ENCODE data around the gene ADTRP.
A peak's percentile ranks its signal among the peaks of the same experiment; 100 is the strongest.

Gene ADTRP

DNA sequence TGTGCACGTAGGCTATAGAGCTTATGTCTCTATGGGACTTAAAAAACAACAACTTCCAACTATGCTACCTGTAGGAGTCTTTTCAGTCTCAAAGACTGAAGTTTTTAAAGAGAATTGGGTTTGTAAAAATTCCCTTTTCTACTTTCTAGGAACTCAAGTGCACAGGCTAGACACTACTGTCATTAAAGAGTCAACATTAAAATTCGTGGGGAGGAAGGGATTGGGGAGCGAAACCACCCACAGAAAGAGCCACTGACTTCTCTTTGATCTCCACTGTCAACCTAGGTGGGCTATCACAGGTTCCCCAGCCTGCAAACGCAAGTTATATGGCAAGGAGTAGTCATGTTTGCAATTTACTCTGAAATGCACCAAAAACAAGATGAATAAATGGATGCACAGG, 37.7 kb downstream of the ADTRP start:
- Histone ChIP-seq H2BK120ac (ENCODE audit: low read depth, low read length) (no peak overlapping the region), H3K18ac (ENCODE audit: low read length) (no peak overlapping the region), H3K4ac (ENCODE audit: low read depth, low read length) (no peak overlapping the region), H3K27ac (ENCODE audit: low read depth, low read length) (no peak overlapping the region), H3K4me3 (ENCODE audit: low read length) (no peak overlapping the region), H3K79me1 (ENCODE audit: low read length) (no peaks in the 10 kb centered on the region), H3K4me2 (ENCODE audit: low read length) (no peak overlapping the region), H3K79me2 (ENCODE audit: control insufficient read depth, insufficient read depth, low read length) (no peaks in the 10 kb centered on the region), H4K5ac (ENCODE audit: low read length) (no peak overlapping the region), H2AK5ac (ENCODE audit: low read length) (no peak overlapping the region), H3K27me3 (ENCODE audit: insufficient read depth, low read length, poor library complexity) (no peaks in the 10 kb centered on the region), H4K8ac (ENCODE audit: low read depth, low read length) (no peak overlapping the region), H3K56ac (ENCODE audit: low read length) (no peak overlapping the region), H3K36me3 (ENCODE audit: control insufficient read depth, insufficient read depth, low read length) (no peaks in the 10 kb centered on the region), H2BK15ac (replicated peaks; ENCODE audit: low read depth) (no peak overlapping the region), H2BK5ac (ENCODE audit: low read length) (no peak overlapping the region), H3K9ac (ENCODE audit: low read length) (no peak overlapping the region), H3K4me1 (ENCODE audit: control insufficient read depth, low read depth, low read length) (peaks cover 2% of the 10 kb centered on the region), H3K23ac (ENCODE audit: low read length) (no peak overlapping the region)
- WGBS (ENCODE audit: extremely low coverage, insufficient coverage, low lambda C conversion rate) = no CpG with 5 or more reads among the region's 4 CpGs
- DNase-seq = no peak

DNA sequence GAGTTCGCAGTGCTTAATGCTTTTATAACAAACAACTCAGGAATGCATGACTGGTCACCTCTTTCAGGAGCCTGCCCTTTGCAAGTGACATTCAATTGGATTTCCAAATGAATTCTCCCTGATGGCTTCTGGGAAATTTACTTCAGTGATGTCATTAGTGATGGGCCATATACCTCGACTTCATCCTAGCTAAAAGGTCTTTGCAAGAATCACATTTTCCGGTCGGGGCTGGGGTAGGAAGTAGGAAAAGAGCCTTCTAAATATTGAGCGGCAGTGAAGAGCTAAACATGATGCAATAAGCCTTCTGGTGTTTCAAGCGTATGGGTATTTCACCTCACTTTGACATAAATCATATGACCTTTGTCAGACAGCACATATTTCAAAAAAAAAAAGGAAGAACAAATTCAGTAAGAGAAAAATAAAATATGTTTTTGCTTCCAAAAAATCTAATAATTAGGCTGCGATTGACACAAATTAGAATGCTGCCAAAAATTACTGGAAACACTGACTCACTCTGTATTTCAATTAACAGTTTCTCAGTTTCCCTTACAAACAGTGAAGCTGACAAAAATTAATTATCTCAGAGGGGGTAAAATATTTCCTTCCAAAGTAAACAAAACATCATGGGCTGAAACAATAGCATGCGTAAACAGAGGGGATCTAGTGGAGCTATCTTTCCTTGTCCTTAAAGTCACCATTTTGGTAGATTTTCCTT, 39.8 kb downstream of the ADTRP start:
- Histone ChIP-seq H2BK5ac (ENCODE audit: low read length) (no peak overlapping the region), H3K4me3 (ENCODE audit: low read length) (no peak overlapping the region), H3K36me3 (ENCODE audit: control insufficient read depth, insufficient read depth, low read length) (no peaks in the 10 kb centered on the region), H3K56ac (ENCODE audit: low read length) (no peak overlapping the region), H4K5ac (ENCODE audit: low read length) (no peak overlapping the region), H2BK15ac (replicated peaks; ENCODE audit: low read depth) (no peak overlapping the region), H3K79me2 (ENCODE audit: control insufficient read depth, insufficient read depth, low read length) (no peaks in the 10 kb centered on the region), H3K4ac (ENCODE audit: low read depth, low read length) (no peak overlapping the region), H3K4me1 (ENCODE audit: control insufficient read depth, low read depth, low read length) (peaks cover 2% of the 10 kb centered on the region), H2BK120ac (ENCODE audit: low read depth, low read length) (no peak overlapping the region), H3K9ac (ENCODE audit: low read length) (no peak overlapping the region), H2AK5ac (ENCODE audit: low read length) (no peak overlapping the region), H3K23ac (ENCODE audit: low read length) (no peak overlapping the region), H3K18ac (ENCODE audit: low read length) (no peak overlapping the region), H3K4me2 (ENCODE audit: low read length) (no peak overlapping the region), H3K27ac (ENCODE audit: low read depth, low read length) (no peak overlapping the region), H4K8ac (ENCODE audit: low read depth, low read length) (no peak overlapping the region), H3K79me1 (ENCODE audit: low read length) (no peaks in the 10 kb centered on the region), H3K27me3 (ENCODE audit: insufficient read depth, low read length, poor library complexity) (no peaks in the 10 kb centered on the region)
- WGBS (ENCODE audit: extremely low coverage, insufficient coverage, low lambda C conversion rate) = no CpG with 5 or more reads among the region's 8 CpGs
- peak; percentile 22 for DNase-seq

DNA sequence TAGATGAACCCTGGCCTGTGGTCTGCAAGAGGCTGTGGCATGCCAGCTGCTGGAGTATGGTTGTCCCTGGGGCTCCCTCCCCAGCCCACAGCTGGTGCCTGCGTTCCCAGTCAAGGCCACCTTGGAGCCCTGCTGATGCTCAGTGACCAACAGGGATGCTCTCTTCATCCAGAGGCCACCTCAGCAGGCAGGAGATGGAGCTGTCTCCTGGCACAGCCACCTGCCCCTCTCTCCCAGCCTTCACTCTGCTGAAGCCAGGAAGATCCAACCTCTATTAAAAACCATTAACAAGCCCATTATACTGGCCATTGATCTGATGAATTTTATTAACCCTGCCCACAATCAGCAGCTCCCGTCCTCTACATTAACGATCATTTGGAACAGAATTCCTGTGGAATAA, 40.4 kb downstream of the ADTRP start:
- Histone ChIP-seq H3K4me1 (ENCODE audit: control insufficient read depth, low read depth, low read length) (peaks cover 2% of the 10 kb centered on the region), H3K4me3 (ENCODE audit: low read length) (no peak overlapping the region), H3K4me2 (ENCODE audit: low read length) (no peak overlapping the region), H3K4ac (ENCODE audit: low read depth, low read length) (no peak overlapping the region), H3K27ac (ENCODE audit: low read depth, low read length) (no peak overlapping the region), H2BK120ac (ENCODE audit: low read depth, low read length) (no peak overlapping the region), H3K18ac (ENCODE audit: low read length) (no peak overlapping the region), H2BK15ac (replicated peaks; ENCODE audit: low read depth) (no peak overlapping the region), H2AK5ac (ENCODE audit: low read length) (no peak overlapping the region), H3K79me1 (ENCODE audit: low read length) (no peaks in the 10 kb centered on the region), H3K27me3 (ENCODE audit: insufficient read depth, low read length, poor library complexity) (no peaks in the 10 kb centered on the region), H2BK5ac (ENCODE audit: low read length) (no peak overlapping the region), H4K8ac (ENCODE audit: low read depth, low read length) (no peak overlapping the region), H3K79me2 (ENCODE audit: control insufficient read depth, insufficient read depth, low read length) (no peaks in the 10 kb centered on the region), H3K56ac (ENCODE audit: low read length) (no peak overlapping the region), H3K9ac (ENCODE audit: low read length) (no peak overlapping the region), H4K5ac (ENCODE audit: low read length) (no peak overlapping the region), H3K23ac (ENCODE audit: low read length) (no peak overlapping the region), H3K36me3 (ENCODE audit: control insufficient read depth, insufficient read depth, low read length) (no peaks in the 10 kb centered on the region)
- DNase-seq = no peak
- WGBS (ENCODE audit: extremely low coverage, insufficient coverage, low lambda C conversion rate) = no CpG with 5 or more reads among the region's 3 CpGs

DNA sequence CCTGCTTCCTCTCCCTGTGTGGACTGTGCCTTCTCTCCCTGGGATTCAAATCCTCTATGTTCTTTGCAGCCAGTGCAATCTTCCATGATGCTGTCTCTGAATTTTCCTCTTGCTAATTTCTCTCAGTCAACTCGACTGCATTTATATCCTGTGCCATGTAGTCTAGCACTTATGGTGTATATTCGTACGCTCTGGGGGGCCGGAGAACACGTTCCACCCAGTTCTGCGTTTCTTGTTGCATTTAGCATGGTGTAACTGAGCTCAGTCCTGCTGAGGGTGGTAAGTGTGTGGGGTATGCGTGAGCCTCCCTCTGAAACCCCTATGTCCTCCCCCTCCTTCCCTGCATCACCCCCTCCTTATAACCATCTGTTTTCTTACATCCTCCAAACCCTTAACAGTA, 42.0 kb downstream of the ADTRP start:
- H3K23ac ChIP-seq (ENCODE audit: low read length) = no peak overlapping the region
- H3K4ac ChIP-seq (ENCODE audit: low read depth, low read length) = no peak overlapping the region
- H3K9ac ChIP-seq (ENCODE audit: low read length) = no peak overlapping the region
- no CpG with 5 or more reads among the region's 7 CpGs for WGBS (ENCODE audit: extremely low coverage, insufficient coverage, low lambda C conversion rate)
- H3K18ac ChIP-seq (ENCODE audit: low read length) = no peak overlapping the region
- H3K79me1 ChIP-seq (ENCODE audit: low read length) = no peaks in the 10 kb centered on the region
- H3K27me3 ChIP-seq (ENCODE audit: insufficient read depth, low read length, poor library complexity) = no peaks in the 10 kb centered on the region
- no peak overlapping the region for H3K27ac ChIP-seq (ENCODE audit: low read depth, low read length)
- H2AK5ac ChIP-seq (ENCODE audit: low read length) = no peak overlapping the region
- H4K8ac ChIP-seq (ENCODE audit: low read depth, low read length) = no peak overlapping the region
- H3K36me3 ChIP-seq (ENCODE audit: control insufficient read depth, insufficient read depth, low read length) = no peaks in the 10 kb centered on the region
- no peak overlapping the region for H3K4me2 ChIP-seq (ENCODE audit: low read length)
- H2BK120ac ChIP-seq (ENCODE audit: low read depth, low read length) = no peak overlapping the region
- H4K5ac ChIP-seq (ENCODE audit: low read length) = no peak overlapping the region
- H2BK5ac ChIP-seq (ENCODE audit: low read length) = no peak overlapping the region
- H3K4me3 ChIP-seq (ENCODE audit: low read length) = no peak overlapping the region
- peaks cover 2% of the 10 kb centered on the region for H3K4me1 ChIP-seq (ENCODE audit: control insufficient read depth, low read depth, low read length)
- no peak for DNase-seq
- H3K56ac ChIP-seq (ENCODE audit: low read length) = peak overlapping the region; percentile 30
- H3K79me2 ChIP-seq (ENCODE audit: control insufficient read depth, insufficient read depth, low read length) = no peaks in the 10 kb centered on the region
- no peak overlapping the region for H2BK15ac ChIP-seq (replicated peaks; ENCODE audit: low read depth)

DNA sequence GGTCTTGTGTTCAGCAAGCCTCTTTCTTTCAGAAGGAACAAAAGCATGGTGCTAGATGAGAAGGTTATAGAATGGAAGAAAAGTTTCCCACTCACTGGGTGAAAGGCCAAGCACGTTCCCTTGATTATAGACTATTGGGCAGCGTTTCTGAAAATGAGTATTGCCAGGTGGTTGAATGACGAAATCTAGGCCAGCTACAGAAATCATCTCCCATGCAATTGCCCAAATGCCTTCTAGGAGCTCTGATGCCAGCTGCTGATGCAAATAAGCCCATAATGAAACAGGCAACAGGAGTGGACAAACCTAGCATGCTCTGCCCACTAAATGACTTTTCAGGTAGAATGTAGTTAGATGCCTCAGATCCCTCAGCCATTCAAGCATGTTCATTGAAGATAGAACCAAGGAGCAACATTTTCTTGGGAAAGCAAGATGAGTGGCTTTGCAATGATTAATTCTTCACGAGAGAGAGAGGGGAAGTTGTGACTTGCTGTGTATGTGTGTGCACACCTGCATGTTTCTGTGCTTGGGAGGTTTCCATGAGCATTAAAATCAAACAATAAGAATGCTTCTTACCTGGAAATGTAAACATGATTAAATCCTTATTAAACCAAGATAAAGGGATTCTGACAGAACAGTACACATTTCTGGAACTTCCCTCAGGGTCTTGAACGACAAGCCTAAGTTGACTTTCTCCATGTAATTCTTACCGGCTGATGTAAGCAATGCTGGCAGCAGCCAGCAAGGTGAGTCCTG, 43.6 kb downstream of the ADTRP start:
- Histone ChIP-seq H3K9ac (ENCODE audit: low read length) (no peak overlapping the region), H3K36me3 (ENCODE audit: control insufficient read depth, insufficient read depth, low read length) (no peaks in the 10 kb centered on the region), H3K79me2 (ENCODE audit: control insufficient read depth, insufficient read depth, low read length) (no peaks in the 10 kb centered on the region), H4K8ac (ENCODE audit: low read depth, low read length) (no peak overlapping the region), H3K23ac (ENCODE audit: low read length) (no peak overlapping the region), H3K4me3 (ENCODE audit: low read length) (no peak overlapping the region), H2BK120ac (ENCODE audit: low read depth, low read length) (no peak overlapping the region), H3K4me2 (ENCODE audit: low read length) (no peak overlapping the region), H2BK15ac (replicated peaks; ENCODE audit: low read depth) (no peak overlapping the region), H3K79me1 (ENCODE audit: low read length) (no peaks in the 10 kb centered on the region), H3K56ac (ENCODE audit: low read length) (no peak overlapping the region), H4K5ac (ENCODE audit: low read length) (no peak overlapping the region), H2AK5ac (ENCODE audit: low read length) (no peak overlapping the region), H3K18ac (ENCODE audit: low read length) (no peak overlapping the region), H3K27ac (ENCODE audit: low read depth, low read length) (no peak overlapping the region), H3K27me3 (ENCODE audit: insufficient read depth, low read length, poor library complexity) (no peaks in the 10 kb centered on the region), H3K4me1 (ENCODE audit: control insufficient read depth, low read depth, low read length) (peaks cover 2% of the 10 kb centered on the region), H3K4ac (ENCODE audit: low read depth, low read length) (no peak overlapping the region), H2BK5ac (ENCODE audit: low read length) (no peak overlapping the region)
- no CpG with 5 or more reads among the region's 6 CpGs for WGBS (ENCODE audit: extremely low coverage, insufficient coverage, low lambda C conversion rate)
- no peak for DNase-seq

All from mesendoderm (in vitro differentiated cells).